GM12878 (cell line): Measurements from ENCODE around the gene AHR. TPM values are rescaled to one million over a fixed set of nuclear protein-coding genes. Genes with fewer than 3 reads are reported as not detected.
A peak's percentile ranks its signal among the peaks of the same experiment; 100 is the strongest.

Experiments
- ATAC-seq: fragments of 200-7000 bp; cut with Tn5 transposase; 3 replicates; pipeline ENCODE4 v1.9.1; 2020; ENCODE audit warnings: mild to moderate bottlenecking, moderate library complexity
- BruUV-seq: library from RNA; stranded (reverse); fragments of 400-500 nt; replicated peaks from 2 replicates; lab custom pipeline; 2021; lab: Mats Ljungman, UMichigan
- CTCF ChIA-PET: fragments of 300-600 bp; sonication (Branson Sonifier 250); formaldehyde crosslinking; extraction: SDS; loops from one replicate; lab custom pipeline; 2021; ENCODE audit warnings: inconsistent platforms; lab: Yijun Ruan, JAX
- POLR2A ChIA-PET: fragments of 350-600 bp; formaldehyde crosslinking; extraction: SDS; loops from one replicate; lab custom pipeline; 2021; ENCODE audit warnings: inconsistent platforms; lab: Charles Lee
- RAD21 ChIA-PET: fragments of 300-600 bp; sonication (Branson Sonifier 250); formaldehyde crosslinking; loops from one replicate; lab custom pipeline; 2023; ENCODE audit warnings: antibody characterized with exemption; ENCODE audit not compliant: unreplicated experiment; lab: Charles Lee
- SMC1A ChIA-PET: fragments of 300-600 bp; sonication (Branson Sonifier 250); formaldehyde crosslinking; loops from one replicate; lab custom pipeline; 2023; ENCODE audit not compliant: unreplicated experiment, uncharacterized antibody; lab: Charles Lee
- DNase-seq: peaks from one replicate; pipeline ENCODE4 v3.0.0-alpha.2; 2011; ENCODE audit warnings: low read depth, low spot score
- FAIRE-seq: peaks from 3 replicates; lab custom pipeline; 2011; peaks lifted over from hg19 to GRCh38; lab: Jason Lieb, UNC
- H2AFZ ChIP-seq: 2 replicates; pipeline ENCODE4 v1.6.0; 2011; ENCODE audit warnings: low read depth, low read length, control low read depth; ENCODE audit not compliant: control insufficient read depth
- H3K27ac ChIP-seq: 2 replicates; pipeline ENCODE4 v1.5.1; 2011; ENCODE audit warnings: control low read depth; ENCODE audit not compliant: control insufficient read depth, insufficient read depth
- H3K27me3 ChIP-seq, 2 experiments: replicated peaks in 1 of 2; 2 replicates each; pipeline versions ENCODE4 v1.6.0 to v1.6.1; 2011; ENCODE audit warnings: low read length in 1 of 2; ENCODE audit not compliant: control insufficient read depth in 2 of 2, insufficient read depth in 2 of 2
- H3K36me3 ChIP-seq, 2 experiments: 2 replicates each; pipeline ENCODE4 v1.5.1; 2011; ENCODE audit warnings: low read length in 1 of 2; ENCODE audit not compliant: control insufficient read depth in 2 of 2, insufficient read depth in 2 of 2
- H3K4me1 ChIP-seq: 2 replicates; pipeline ENCODE4 v1.6.1; 2011; ENCODE audit warnings: mild to moderate bottlenecking, low read length, moderate library complexity, mixed read lengths; ENCODE audit not compliant: control insufficient read depth, insufficient read depth
- H3K4me2 ChIP-seq: 2 replicates; pipeline ENCODE4 v1.6.0; 2011; ENCODE audit warnings: control low read depth; ENCODE audit not compliant: control insufficient read depth, insufficient read depth
- H3K4me3 ChIP-seq: fragments of 200-600 bp; sonication (generic); 2 replicates; pipeline ENCODE4 v1.5.1; 2016
- H3K79me2 ChIP-seq: 2 replicates; pipeline ENCODE4 v1.6.0; 2011; ENCODE audit warnings: low read length; ENCODE audit not compliant: control insufficient read depth, insufficient read depth
- H3K9ac ChIP-seq: 2 replicates; pipeline ENCODE4 v1.8.0; 2011; ENCODE audit warnings: low read length, control low read depth, mixed read lengths; ENCODE audit not compliant: control insufficient read depth, insufficient read depth
- H3K9me3 ChIP-seq: replicated peaks from 3 replicates; pipeline ENCODE4 v1.5.1; 2011; ENCODE audit warnings: mild to moderate bottlenecking, low read length; ENCODE audit not compliant: control insufficient read depth, insufficient read depth
- H4K20me1 ChIP-seq: 2 replicates; pipeline ENCODE4 v1.6.0; 2011; ENCODE audit not compliant: control insufficient read depth, insufficient read depth
- BACH1 ChIP-seq: fragments of 450-650 bp; IDR thresholded peaks from 2 replicates; pipeline ENCODE4 v1.6.1; 2017; ENCODE audit warnings: mild to moderate bottlenecking, borderline replicate concordance
- BCL11A ChIP-seq: IDR thresholded peaks from 2 replicates; pipeline ENCODE4 v1.6.1; 2011; ENCODE audit warnings: low read depth, low read length
- FOXM1 ChIP-seq: IDR thresholded peaks from 2 replicates; pipeline ENCODE4 v1.6.1; 2012; ENCODE audit warnings: low read depth, mild to moderate bottlenecking, inconsistent platforms, low read length, moderate library complexity
- IKZF2 ChIP-seq, 2 experiments: fragments of 450-650 bp; IDR thresholded peaks; 2 replicates each; pipeline ENCODE4 v1.6.1; 2017; ENCODE audit warnings: mild to moderate bottlenecking in 2 of 2, moderate library complexity in 2 of 2
- JUNB ChIP-seq: IDR thresholded peaks from 2 replicates; pipeline ENCODE4 v1.6.1; 2016; ENCODE audit warnings: antibody characterized with exemption, mild to moderate bottlenecking
- NFXL1 ChIP-seq: fragments of 450-650 bp; IDR thresholded peaks from 2 replicates; pipeline ENCODE4 v1.6.1; 2017; ENCODE audit warnings: antibody characterized with exemption, mild to moderate bottlenecking, borderline replicate concordance
- NR2C1 ChIP-seq: fragments of 450-650 bp; IDR thresholded peaks from 2 replicates; pipeline ENCODE4 v1.6.1; 2017; ENCODE audit warnings: antibody characterized with exemption, mild to moderate bottlenecking, moderate library complexity
- NR2F1 ChIP-seq: fragments of 450-650 bp; conservative IDR thresholded peaks from 2 replicates; pipeline ENCODE4 v1.6.1; 2017; ENCODE audit warnings: mild to moderate bottlenecking
- PAX8 ChIP-seq: fragments of 450-650 bp; IDR thresholded peaks from 2 replicates; pipeline ENCODE4 v1.6.1; 2017; ENCODE audit warnings: mild to moderate bottlenecking, moderate library complexity
- RAD51 ChIP-seq: fragments of 450-650 bp; IDR thresholded peaks from 2 replicates; pipeline ENCODE4 v1.6.1; 2016; ENCODE audit warnings: moderate library complexity, mild to moderate bottlenecking, inconsistent platforms
- SREBF1 ChIP-seq: IDR thresholded peaks from 2 replicates; pipeline ENCODE4 v1.6.1; 2012; ENCODE audit warnings: mild to moderate bottlenecking, low read length
- TCF7 ChIP-seq: IDR thresholded peaks from 2 replicates; pipeline ENCODE4 v1.6.1; 2014; ENCODE audit warnings: antibody characterized with exemption, borderline replicate concordance
- WGBS: methylation state at CpG from one replicate; pipeline ENCODE4 v1.1.6; 2016; ENCODE audit warnings: low lambda C conversion rate; ENCODE audit not compliant: insufficient replicate concordance, insufficient coverage; ENCODE audit errors: missing lambda C conversion rate; 5-methylcytosine and 5-hydroxymethylcytosine counted together
- in situ Hi-C: fragments of 300-500 bp; cut with MboI; formaldehyde crosslinking; loops from 9 replicates; pipeline ENCODE4 v1.14.3; 2018; ENCODE audit warnings: mixed read lengths
- intact Hi-C: fragments of 100-400 bp; cut with micrococcal nuclease; formaldehyde crosslinking; loops from one replicate; pipeline ENCODE4 v1.14.2; 2022; ENCODE audit not compliant: unreplicated experiment
- polyA plus RNA-seq, 11 experiments: library from polyadenylated mRNA; depleted of rRNA in 4 of 11; unstranded in 6 of 11; stranded (reverse) in 5 of 11; fragments of >200 nt; fragmentation: Nextera tagmentation in 4 of 11; fragmentation: Illumina TruSeq in 1 of 11; extraction: Ambion mirVana in 4 of 11; extraction: Trizol in 1 of 11; gene quantifications; 1 replicate in 1 of 11; 2 replicates in 10 of 11; pipeline versions ENCODE4 v1.2.1 to v1.2.3, GENCODE V29; 2011 to 2016; ENCODE audit warnings: inconsistent platforms in 2 of 11, missing spikeins in 2 of 11, low read depth in 1 of 11
- total RNA-seq, 4 experiments: library from RNA; depleted of rRNA in 3 of 4; stranded (reverse); fragments of >200 nt in 3 of 4; fragmentation: Illumina TruSeq in 1 of 4; extraction: Trizol in 1 of 4; gene quantifications; 2 replicates each; pipeline versions ENCODE4 v1.2.1 to v1.2.3, GENCODE V29; 2013 to 2021
- TF ChIP-seq, protein P1 (sequence below): fragments of 450-650 bp; IDR thresholded peaks from 2 replicates; pipeline ENCODE4 v1.6.1; 2017; ENCODE audit warnings: mild to moderate bottlenecking, low read depth, inconsistent platforms; ENCODE audit not compliant: poor library complexity, severe bottlenecking

AHR gene
- total and polyA plus RNA-seq, 10 of the 15 experiments (the other 5 are each of a cell fraction or from before 2014, with no cell fraction given): 1.7 to 16.9 (median 4.5) TPM

DNA sequence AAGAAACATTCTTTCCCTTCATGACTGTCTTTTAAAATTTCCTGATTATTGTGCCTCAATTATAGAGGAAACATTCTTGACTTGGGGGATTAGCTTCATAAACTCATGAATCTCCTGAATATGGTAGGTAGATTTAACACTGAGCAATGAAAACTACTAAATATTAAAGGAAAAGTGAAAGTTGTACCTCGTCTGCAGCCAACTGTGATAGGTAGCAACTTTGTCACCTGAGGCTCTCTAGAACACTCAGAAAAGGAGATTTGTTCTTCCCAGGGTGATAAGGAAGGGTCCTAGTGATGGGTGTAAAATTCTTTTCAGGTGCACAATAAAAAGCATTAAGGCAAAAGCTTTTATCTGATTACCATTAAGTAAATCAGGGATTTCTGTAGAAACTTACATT, 78.1 kb downstream of the AHR start:
- no peaks in the 10 kb centered on the region for H3K9me3 ChIP-seq
- intact Hi-C loops: no loop called here
- 0% methylated on average over 1 of the region's 1 CpG for WGBS
- BruUV-seq: no TSS peak
- no peak overlapping the region for H3K4me2 ChIP-seq
- POLR2A ChIA-PET: interaction anchor here (0.6 kb wide), 1 partner anchor 9 kb away, joined by 3 read pairs; no protein-coding TSS in a partner anchor
- H3K79me2 ChIP-seq: no peaks in the 10 kb centered on the region
- RAD21 ChIA-PET: no interaction called here
- H3K4me1 ChIP-seq: no peaks in the 10 kb centered on the region
- no peak for DNase-seq
- 0 out of 3 replicates have a peak, but pooled peaks have one; percentile 20 for ATAC-seq
- H3K27ac ChIP-seq: no peak overlapping the region
- no peak for FAIRE-seq
- in situ Hi-C loops: no loop called here
- SMC1A ChIA-PET: interaction anchor here (1.0 to 3.5 kb wide), 4 partner anchors 8 to 73 kb away, joined by 3 to 28 read pairs (median 3); no protein-coding TSS in a partner anchor
- 0 out of 2 replicates have a peak, but pooled peaks have one; percentile 12 for TF ChIP-seq RAD51
- TF ChIP-seq TCF7: no peak
- no peak overlapping the region for H3K9ac ChIP-seq
- CTCF ChIA-PET: interaction anchor here (1.2 kb wide), 1 partner anchor 75 kb away, joined by 3 read pairs; no protein-coding TSS in a partner anchor
- no peaks in the 10 kb centered on the region for H3K27me3 ChIP-seq
- H4K20me1 ChIP-seq: no peaks in the 10 kb centered on the region
- no peak overlapping the region; the same call in 1 of the 2 replicates for H3K4me3 ChIP-seq
- H3K36me3 ChIP-seq: no peaks in the 10 kb centered on the region
- H2AFZ ChIP-seq: no peak overlapping the region; the same call in 1 of the 2 replicates

DNA sequence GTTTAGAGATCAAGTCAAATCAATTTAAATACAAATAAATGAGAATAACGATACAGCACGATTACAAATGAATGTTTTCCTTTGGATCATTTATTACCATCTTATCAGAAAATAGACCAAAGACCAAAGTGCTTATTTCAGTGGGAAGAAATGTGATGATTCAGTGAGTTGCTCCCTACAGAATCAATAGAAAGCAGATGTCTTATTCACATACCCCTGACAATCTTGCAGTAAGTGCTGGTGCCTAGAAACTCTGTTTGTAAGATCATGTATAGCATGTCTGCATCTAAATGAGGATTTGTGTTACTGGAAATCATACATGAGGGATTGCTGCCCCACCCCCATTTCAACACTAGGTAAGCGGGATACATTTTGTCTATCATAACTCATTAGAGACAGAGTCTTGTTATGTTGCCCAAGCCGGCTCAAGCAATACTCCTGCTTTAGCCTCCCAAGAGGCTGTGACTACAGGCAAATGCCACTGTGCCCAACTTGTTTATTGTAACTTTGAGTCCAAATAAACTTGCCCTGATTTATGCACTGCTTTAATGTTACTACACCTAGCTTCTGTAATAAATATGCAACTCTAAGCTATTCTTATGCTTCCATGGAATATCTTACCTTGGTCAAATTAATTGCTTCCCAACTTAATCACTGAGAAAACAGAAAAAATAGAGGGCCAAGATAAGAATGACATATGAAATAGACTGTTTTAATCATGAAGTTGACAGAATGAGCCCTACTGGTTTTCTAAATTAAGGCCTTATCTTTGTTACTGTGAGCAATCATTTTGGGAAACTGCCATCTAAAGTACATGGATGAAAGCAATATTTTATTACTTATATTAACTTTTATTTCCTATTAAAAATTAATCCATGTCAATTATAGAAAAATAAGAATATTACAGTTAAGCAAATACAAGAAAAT, 82.5 kb downstream of the AHR start:
- Histone ChIP-seq H3K4me2 (no peak overlapping the region), H3K4me1 (peaks cover 2% of the 10 kb centered on the region), H2AFZ (no peak overlapping the region), H4K20me1 (no peaks in the 10 kb centered on the region), H3K9me3 (no peaks in the 10 kb centered on the region; the same call in 1 of the 3 replicates), H3K27ac (no peak overlapping the region), H3K27me3 (no peaks in the 10 kb centered on the region), H3K36me3 (no peaks in the 10 kb centered on the region), H3K9ac (no peak overlapping the region), H3K4me3 (no peak overlapping the region), H3K79me2 (no peaks in the 10 kb centered on the region)
- 83% methylated on average over 4 of the region's 4 CpGs for WGBS
- ChIA-PET RAD21 (interaction anchor here (1.0 kb wide), 1 partner anchor 73 kb away, joined by 3 read pairs; no protein-coding TSS in a partner anchor), SMC1A (interaction anchor here (0.8 kb wide), 1 partner anchor 22 kb away, joined by 3 read pairs; no protein-coding TSS in a partner anchor), CTCF (interaction anchor here (2.4 kb wide), 1 partner anchor 79 kb away, joined by 6 read pairs; no protein-coding TSS in a partner anchor), POLR2A (no interaction called here)
- ATAC-seq (no peak), DNase-seq (no peak), FAIRE-seq (no peak)
- in situ Hi-C loops: no loop called here
- intact Hi-C loops: no loop called here
- BruUV-seq: no TSS peak
- no peak for TF ChIP-seq NFXL1
- TF ChIP-seq, protein P1, sequence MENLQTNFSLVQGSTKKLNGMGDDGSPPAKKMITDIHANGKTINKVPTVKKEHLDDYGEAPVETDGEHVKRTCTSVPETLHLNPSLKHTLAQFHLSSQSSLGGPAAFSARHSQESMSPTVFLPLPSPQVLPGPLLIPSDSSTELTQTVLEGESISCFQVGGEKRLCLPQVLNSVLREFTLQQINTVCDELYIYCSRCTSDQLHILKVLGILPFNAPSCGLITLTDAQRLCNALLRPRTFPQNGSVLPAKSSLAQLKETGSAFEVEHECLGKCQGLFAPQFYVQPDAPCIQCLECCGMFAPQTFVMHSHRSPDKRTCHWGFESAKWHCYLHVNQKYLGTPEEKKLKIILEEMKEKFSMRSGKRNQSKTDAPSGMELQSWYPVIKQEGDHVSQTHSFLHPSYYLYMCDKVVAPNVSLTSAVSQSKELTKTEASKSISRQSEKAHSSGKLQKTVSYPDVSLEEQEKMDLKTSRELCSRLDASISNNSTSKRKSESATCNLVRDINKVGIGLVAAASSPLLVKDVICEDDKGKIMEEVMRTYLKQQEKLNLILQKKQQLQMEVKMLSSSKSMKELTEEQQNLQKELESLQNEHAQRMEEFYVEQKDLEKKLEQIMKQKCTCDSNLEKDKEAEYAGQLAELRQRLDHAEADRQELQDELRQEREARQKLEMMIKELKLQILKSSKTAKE: no peak
- TF ChIP-seq PAX8: no peak
- no peak for TF ChIP-seq SREBF1
- no peak for TF ChIP-seq NR2F1
- no peak for TF ChIP-seq NR2C1
- no peak for TF ChIP-seq BACH1
- TF ChIP-seq IKZF2 (IDR thresholded peaks at IDR 0.05): no peak
- TF ChIP-seq FOXM1: no peak
- no peak for TF ChIP-seq JUNB
- no peak for TF ChIP-seq RAD51
- TF ChIP-seq BCL11A: no peak
